ENCODE measurements around the gene CWF19L2. TPM values are rescaled to one million over a fixed set of nuclear protein-coding genes. Genes with fewer than 3 reads are reported as not detected.

CWF19L2 gene
- total and polyA plus RNA-seq, 2 experiments from 2014 or later: 20.3 to 27.2 TPM

DNA sequence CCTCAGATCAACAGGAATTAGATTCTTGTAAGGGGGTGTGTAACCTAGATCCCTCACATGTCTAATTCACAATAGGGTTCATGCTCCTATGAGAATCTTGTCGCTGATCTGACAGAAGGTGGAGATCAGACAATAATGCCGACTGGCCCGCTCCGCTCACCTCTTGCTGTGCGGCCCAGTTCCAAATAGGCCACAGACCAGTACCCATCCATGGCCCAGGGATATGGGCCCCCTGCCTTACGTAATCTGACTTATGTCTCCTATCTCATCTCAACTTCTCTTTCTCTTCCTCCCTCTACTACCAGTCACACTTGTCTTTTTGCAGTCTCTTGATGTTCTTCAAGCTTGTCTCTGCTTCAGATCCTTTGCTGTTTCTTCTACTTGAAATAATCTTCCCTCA is 70.0 kb downstream of the CWF19L2 start (continued):
- TF ChIP-seq, protein P1, sequence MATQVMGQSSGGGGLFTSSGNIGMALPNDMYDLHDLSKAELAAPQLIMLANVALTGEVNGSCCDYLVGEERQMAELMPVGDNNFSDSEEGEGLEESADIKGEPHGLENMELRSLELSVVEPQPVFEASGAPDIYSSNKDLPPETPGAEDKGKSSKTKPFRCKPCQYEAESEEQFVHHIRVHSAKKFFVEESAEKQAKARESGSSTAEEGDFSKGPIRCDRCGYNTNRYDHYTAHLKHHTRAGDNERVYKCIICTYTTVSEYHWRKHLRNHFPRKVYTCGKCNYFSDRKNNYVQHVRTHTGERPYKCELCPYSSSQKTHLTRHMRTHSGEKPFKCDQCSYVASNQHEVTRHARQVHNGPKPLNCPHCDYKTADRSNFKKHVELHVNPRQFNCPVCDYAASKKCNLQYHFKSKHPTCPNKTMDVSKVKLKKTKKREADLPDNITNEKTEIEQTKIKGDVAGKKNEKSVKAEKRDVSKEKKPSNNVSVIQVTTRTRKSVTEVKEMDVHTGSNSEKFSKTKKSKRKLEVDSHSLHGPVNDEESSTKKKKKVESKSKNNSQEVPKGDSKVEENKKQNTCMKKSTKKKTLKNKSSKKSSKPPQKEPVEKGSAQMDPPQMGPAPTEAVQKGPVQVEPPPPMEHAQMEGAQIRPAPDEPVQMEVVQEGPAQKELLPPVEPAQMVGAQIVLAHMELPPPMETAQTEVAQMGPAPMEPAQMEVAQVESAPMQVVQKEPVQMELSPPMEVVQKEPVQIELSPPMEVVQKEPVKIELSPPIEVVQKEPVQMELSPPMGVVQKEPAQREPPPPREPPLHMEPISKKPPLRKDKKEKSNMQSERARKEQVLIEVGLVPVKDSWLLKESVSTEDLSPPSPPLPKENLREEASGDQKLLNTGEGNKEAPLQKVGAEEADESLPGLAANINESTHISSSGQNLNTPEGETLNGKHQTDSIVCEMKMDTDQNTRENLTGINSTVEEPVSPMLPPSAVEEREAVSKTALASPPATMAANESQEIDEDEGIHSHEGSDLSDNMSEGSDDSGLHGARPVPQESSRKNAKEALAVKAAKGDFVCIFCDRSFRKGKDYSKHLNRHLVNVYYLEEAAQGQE (IDR thresholded peaks at IDR 0.05; ENCODE audit: unreplicated experiment): no peak

DNA sequence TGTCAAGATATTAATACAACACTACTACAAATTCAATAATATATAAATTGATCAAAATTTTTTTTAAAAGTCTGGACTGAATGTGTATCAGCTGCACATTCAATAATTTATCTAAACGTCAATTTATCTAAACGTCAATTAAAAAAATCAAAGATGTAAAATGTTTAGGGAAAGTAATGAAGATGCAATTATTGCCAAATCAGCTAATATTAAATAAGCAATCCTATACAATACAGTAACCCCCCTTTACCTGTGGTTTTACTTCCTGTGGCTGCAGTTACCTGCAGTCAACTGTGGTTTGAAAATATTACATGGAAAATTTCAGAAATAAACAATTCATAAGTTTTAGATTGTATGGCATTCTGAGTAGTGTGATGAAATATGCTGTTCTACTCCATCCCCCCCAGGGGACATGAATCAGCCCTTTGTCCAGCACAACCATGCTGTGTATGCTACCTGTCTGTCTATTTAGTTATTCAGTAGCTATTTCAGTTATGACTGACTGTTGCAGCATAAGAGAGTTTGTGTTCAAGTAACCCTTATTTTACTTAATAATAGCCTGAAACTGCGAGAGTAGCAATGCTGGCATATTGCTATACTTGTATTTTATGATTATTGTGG is 72.2 kb downstream of the CWF19L2 start:
- Mint-ChIP-seq H3K27ac (no peak overlapping the region), H3K27me3 (ENCODE audit: insufficient read depth, low read depth, poor library complexity) (no peaks in the 10 kb centered on the region), H3K4me3 (no peak overlapping the region), H3K4me1 (peaks cover 3% of the 10 kb centered on the region; the same call in 2 of the 3 replicates), H3K36me3 (ENCODE audit: low read depth) (peaks cover 4% of the 10 kb centered on the region; the same call in 1 of the 3 replicates), H3K9me3 (no peaks in the 10 kb centered on the region)
- H3K27me3 ChIP-seq (ENCODE audit: insufficient read depth): no peaks in the 10 kb centered on the region
- DNase-seq (ENCODE audit: low spot score) (no peak), ATAC-seq (no peak)
- H3K4me2 ChIP-seq: no peak overlapping the region
- H3K36me3 ChIP-seq (ENCODE audit: insufficient read depth): no peaks in the 10 kb centered on the region
- H3K9me2 ChIP-seq (ENCODE audit: insufficient read depth): no peaks in the 10 kb centered on the region
- H3K27ac ChIP-seq (ENCODE audit: low read depth): no peak overlapping the region
- H3F3A ChIP-seq (replicated peaks; ENCODE audit: low read depth): no peaks in the 10 kb centered on the region
- H3K4me1 ChIP-seq (ENCODE audit: insufficient read depth): 0 out of 2 replicates have a peak, but pooled peaks cover 3% of the 10 kb centered on the region
- no peaks in the 10 kb centered on the region for H4K20me1 ChIP-seq (replicated peaks; ENCODE audit: insufficient read depth)
- TF ChIP-seq EZH2phosphoT487 (IDR thresholded peaks at IDR 0.05; ENCODE audit: unreplicated experiment) (no peak), CREB1 (CRISPR knock-in tag; IDR thresholded peaks at IDR 0.05; ENCODE audit: low read depth) (no peak), JUNB (IDR thresholded peaks at IDR 0.05; ENCODE audit: unreplicated experiment) (no peak), ETS1 (IDR thresholded peaks at IDR 0.05) (no peak), CTCF (conservative IDR thresholded peaks at IDR 0.05; ENCODE audit: low read depth in 2 of 2) (no peak), ZNF462 (CRISPR knock-in tag; IDR thresholded peaks at IDR 0.05) (no peak), ZNF114 (CRISPR knock-in tag; IDR thresholded peaks at IDR 0.05) (no peak)
- H3K4me3 ChIP-seq: no peak overlapping the region
- H2AFZ ChIP-seq: no peak overlapping the region
- H3K79me2 ChIP-seq (replicated peaks; ENCODE audit: insufficient read depth): no peaks in the 10 kb centered on the region

Data from GM23338 (cell line).